ENCODE data around the gene SGMS2.

The SGMS2 gene

GRCh38 chr4:107890779-107891178 is 66.0 kb downstream of the SGMS2 start:
- TF ChIP-seq NFIC (IDR thresholded peaks at IDR 0.05) (no peak), USF1 (IDR thresholded peaks at IDR 0.05) (no peak), FOXM1 (IDR thresholded peaks at IDR 0.05; ENCODE audit: borderline replicate concordance, low read depth) (no peak), CREB1 (IDR thresholded peaks at IDR 0.05; ENCODE audit: low read depth) (no peak), CEBPB (IDR thresholded peaks at IDR 0.05) (no peak), REST (IDR thresholded peaks at IDR 0.05; ENCODE audit: low read depth) (no peak), TAF1 (IDR thresholded peaks at IDR 0.05; ENCODE audit: low read depth) (no peak), TEAD4 (IDR thresholded peaks at IDR 0.05) (no peak), RAD21 (IDR thresholded peaks at IDR 0.05; ENCODE audit: low read depth) (no peak), EP300 (IDR thresholded peaks at IDR 0.05; ENCODE audit: borderline replicate concordance) (no peak), TCF12 (IDR thresholded peaks at IDR 0.05; ENCODE audit: low read depth) (no peak), MAX (IDR thresholded peaks at IDR 0.05) (no peak), ZBTB7A (IDR thresholded peaks at IDR 0.05; ENCODE audit: low read depth) (no peak), EGR1 (IDR thresholded peaks at IDR 0.05) (no peak)

- TF ChIP-seq CREB1 (IDR thresholded peaks at IDR 0.05; ENCODE audit: low read depth) = no peak
- no peak for TF ChIP-seq USF1 (IDR thresholded peaks at IDR 0.05)
- TF ChIP-seq RAD21 (IDR thresholded peaks at IDR 0.05; ENCODE audit: low read depth) = no peak
- no peak for TF ChIP-seq REST (IDR thresholded peaks at IDR 0.05; ENCODE audit: low read depth)
- no peak for TF ChIP-seq TEAD4 (IDR thresholded peaks at IDR 0.05)
Observed at GRCh38 chr4:107891299-107891698, 66.6 kb downstream of the SGMS2 start.

- TF ChIP-seq CREB1 (IDR thresholded peaks at IDR 0.05; ENCODE audit: low read depth) = no peak
- TF ChIP-seq ZBTB7A (IDR thresholded peaks at IDR 0.05; ENCODE audit: low read depth) = no peak
- TF ChIP-seq TCF12 (IDR thresholded peaks at IDR 0.05; ENCODE audit: low read depth) = no peak
- TF ChIP-seq TAF1 (IDR thresholded peaks at IDR 0.05; ENCODE audit: low read depth) = no peak
- no peak for TF ChIP-seq EP300 (IDR thresholded peaks at IDR 0.05; ENCODE audit: borderline replicate concordance)
- TF ChIP-seq FOXM1 (IDR thresholded peaks at IDR 0.05; ENCODE audit: borderline replicate concordance, low read depth) = no peak
- no peak for TF ChIP-seq CEBPB (IDR thresholded peaks at IDR 0.05)
- no peak for TF ChIP-seq EGR1 (IDR thresholded peaks at IDR 0.05)
- no peak for TF ChIP-seq MAX (IDR thresholded peaks at IDR 0.05)
- TF ChIP-seq USF1 (IDR thresholded peaks at IDR 0.05) = no peak
- no peak for TF ChIP-seq TEAD4 (IDR thresholded peaks at IDR 0.05)
- no peak for TF ChIP-seq NFIC (IDR thresholded peaks at IDR 0.05)
- no peak for TF ChIP-seq RAD21 (IDR thresholded peaks at IDR 0.05; ENCODE audit: low read depth)
- no peak for TF ChIP-seq YY1 (IDR thresholded peaks at IDR 0.05; ENCODE audit: low read depth)
- no peak for TF ChIP-seq REST (IDR thresholded peaks at IDR 0.05; ENCODE audit: low read depth)
Observed at GRCh38 chr4:107893171-107894137, 68.7 kb downstream of the SGMS2 start.

Measured in Ishikawa (cell line).